ENCODE measurements around the gene SLC25A12. TPM values are rescaled to one million over a fixed set of nuclear protein-coding genes. Genes with fewer than 3 reads are reported as not detected.

The SLC25A12 gene
- total RNA-seq, 1 donor, result 26.8 TPM

GRCh38 chr2:171807831-171808393 lies 86.1 kb downstream of the SLC25A12 start:
- TF ChIP-seq CTCF (IDR thresholded peaks at IDR 0.05; ENCODE audit: extremely low read depth, low read depth, low read length), result no peak
- no peak overlapping the region for H3K4me2 ChIP-seq (ENCODE audit: insufficient read depth, low read length)
- H3K27me3 ChIP-seq (ENCODE audit: insufficient read depth, low read length), result no peaks in the 10 kb centered on the region
- no peak for DNase-seq (ENCODE audit: insufficient read length, low spot score, missing footprints)
- H3K79me2 ChIP-seq (ENCODE audit: insufficient read depth, low read length), result no peaks in the 10 kb centered on the region
- H3K4me3 ChIP-seq (ENCODE audit: insufficient read depth, low read length), result no peak overlapping the region
- H3K27ac ChIP-seq (ENCODE audit: low read depth, low read length), result no peak overlapping the region
- H2AFZ ChIP-seq (ENCODE audit: low read length), result no peak overlapping the region
- H3K9me3 ChIP-seq (ENCODE audit: low read depth, low read length), result no peaks in the 10 kb centered on the region
- no peaks in the 10 kb centered on the region for H4K20me1 ChIP-seq (ENCODE audit: insufficient read depth, low read length)
- H3K4me1 ChIP-seq (ENCODE audit: insufficient read depth, low read length), result no peaks in the 10 kb centered on the region
- no peaks in the 10 kb centered on the region for H3K36me3 ChIP-seq (ENCODE audit: insufficient read depth, low read length)

- no peak for DNase-seq (ENCODE audit: insufficient read length, low spot score, missing footprints)
- Histone ChIP-seq H3K27ac (ENCODE audit: low read depth, low read length) (no peak overlapping the region), H3K4me1 (ENCODE audit: insufficient read depth, low read length) (no peaks in the 10 kb centered on the region), H3K4me2 (ENCODE audit: insufficient read depth, low read length) (no peak overlapping the region), H3K36me3 (ENCODE audit: insufficient read depth, low read length) (no peaks in the 10 kb centered on the region), H3K4me3 (ENCODE audit: insufficient read depth, low read length) (no peak overlapping the region), H3K9me3 (ENCODE audit: low read depth, low read length) (no peaks in the 10 kb centered on the region), H3K79me2 (ENCODE audit: insufficient read depth, low read length) (no peaks in the 10 kb centered on the region), H2AFZ (ENCODE audit: low read length) (no peak overlapping the region), H3K27me3 (ENCODE audit: insufficient read depth, low read length) (no peaks in the 10 kb centered on the region), H4K20me1 (ENCODE audit: insufficient read depth, low read length) (no peaks in the 10 kb centered on the region)
- TF ChIP-seq CTCF (IDR thresholded peaks at IDR 0.05; ENCODE audit: extremely low read depth, low read depth, low read length), result no peak
Measured at GRCh38 chr2:171807119-171807518, 86.9 kb downstream of the SLC25A12 start.

DNA sequence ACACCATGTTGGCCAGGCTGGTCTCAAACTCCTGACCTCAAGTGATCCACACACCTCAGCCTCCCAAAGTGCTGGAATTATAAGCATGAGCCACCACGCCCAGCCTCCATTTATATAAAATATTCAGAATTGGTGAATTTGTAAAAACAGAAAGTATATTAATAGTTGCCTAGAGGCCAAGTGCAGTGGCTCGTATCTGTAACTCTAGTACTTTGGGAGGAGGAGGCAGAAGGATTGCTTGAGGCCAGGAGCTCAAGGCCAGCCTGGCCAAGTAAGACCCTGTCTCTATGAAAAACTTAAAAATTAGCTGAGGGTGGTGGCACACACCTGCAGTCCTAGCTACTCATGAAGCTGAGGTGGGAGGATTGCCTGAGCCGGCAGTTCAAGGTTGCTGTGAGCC lies 89.6 kb downstream of the SLC25A12 start:
- DNase-seq (ENCODE audit: insufficient read length, low spot score, missing footprints), result no peak
- no peaks in the 10 kb centered on the region for H3K27me3 ChIP-seq (ENCODE audit: insufficient read depth, low read length)
- H3K4me1 ChIP-seq (ENCODE audit: insufficient read depth, low read length), result no peaks in the 10 kb centered on the region
- no peaks in the 10 kb centered on the region for H3K9me3 ChIP-seq (ENCODE audit: low read depth, low read length)
- H3K4me3 ChIP-seq (ENCODE audit: insufficient read depth, low read length), result no peak overlapping the region
- no peak overlapping the region for H3K4me2 ChIP-seq (ENCODE audit: insufficient read depth, low read length)
- no peak for TF ChIP-seq CTCF (IDR thresholded peaks at IDR 0.05; ENCODE audit: extremely low read depth, low read depth, low read length)
- H2AFZ ChIP-seq (ENCODE audit: low read length), result no peak overlapping the region
- no peaks in the 10 kb centered on the region for H4K20me1 ChIP-seq (ENCODE audit: insufficient read depth, low read length)
- no peak overlapping the region for H3K27ac ChIP-seq (ENCODE audit: low read depth, low read length)
- no peaks in the 10 kb centered on the region for H3K79me2 ChIP-seq (ENCODE audit: insufficient read depth, low read length)
- H3K36me3 ChIP-seq (ENCODE audit: insufficient read depth, low read length), result peaks cover under 1% of the 10 kb centered on the region

- no peak overlapping the region for H3K27ac ChIP-seq (ENCODE audit: low read depth, low read length)
- no peak for TF ChIP-seq CTCF (IDR thresholded peaks at IDR 0.05; ENCODE audit: extremely low read depth, low read depth, low read length)
- H3K4me1 ChIP-seq (ENCODE audit: insufficient read depth, low read length), result peaks cover 5% of the 10 kb centered on the region
- no peaks in the 10 kb centered on the region for H4K20me1 ChIP-seq (ENCODE audit: insufficient read depth, low read length)
- H3K4me3 ChIP-seq (ENCODE audit: insufficient read depth, low read length), result no peak overlapping the region
- no peak for DNase-seq (ENCODE audit: insufficient read length, low spot score, missing footprints)
- H3K9me3 ChIP-seq (ENCODE audit: low read depth, low read length), result no peaks in the 10 kb centered on the region
- H3K4me2 ChIP-seq (ENCODE audit: insufficient read depth, low read length), result no peak overlapping the region
- no peaks in the 10 kb centered on the region for H3K79me2 ChIP-seq (ENCODE audit: insufficient read depth, low read length)
- peaks cover 3% of the 10 kb centered on the region for H3K36me3 ChIP-seq (ENCODE audit: insufficient read depth, low read length)
- H3K27me3 ChIP-seq (ENCODE audit: insufficient read depth, low read length), result no peaks in the 10 kb centered on the region
- no peak overlapping the region for H2AFZ ChIP-seq (ENCODE audit: low read length)
Measured at GRCh38 chr2:171803757-171804156, 90.3 kb downstream of the SLC25A12 start.
